Activated CD8-positive, alpha-beta memory T cell treated with anti-CD3 and anti-CD28 coated beads, Interleukin-2, amount 10 ng/mL, durations not matched to agents 7 days and 5 days (primary cell): ENCODE data around the gene PTPRZ1. TPM values are rescaled to one million over a fixed set of nuclear protein-coding genes. Genes with fewer than 3 reads are reported as not detected.

Source experiments
- ATAC-seq: fragments of 150-1000 bp; cut with Tn5 transposase; one replicate; pipeline ENCODE4 v1.10.0; 2021; ENCODE audit warnings: moderate library complexity
- CTCF ChIA-PET: fragments of 350-600 bp; sonication (Branson Sonifier 250); formaldehyde crosslinking; loops from one replicate; lab custom pipeline; 2021; ENCODE audit warnings: antibody characterized with exemption; lab: Charles Lee
- DNase-seq: peaks from one replicate; pipeline ENCODE4 v3.0.0-alpha.2; 2020
- H3K27ac Mint-ChIP-seq: one replicate; pipeline ENCODE4 v1.8.0; 2021; ENCODE audit warnings: mild to moderate bottlenecking, mixed read lengths
- H3K27me3 Mint-ChIP-seq: one replicate; pipeline ENCODE4 v1.8.0; 2021; ENCODE audit warnings: mixed read lengths
- H3K36me3 Mint-ChIP-seq: one replicate; pipeline ENCODE4 v1.8.0; 2021; ENCODE audit warnings: mild to moderate bottlenecking, mixed read lengths
- H3K4me1 Mint-ChIP-seq: one replicate; pipeline ENCODE4 v1.8.0; 2021; ENCODE audit warnings: mixed read lengths
- H3K4me3 Mint-ChIP-seq: one replicate; pipeline ENCODE4 v1.8.0; 2021; ENCODE audit warnings: mild to moderate bottlenecking, moderate library complexity, mixed read lengths
- H3K9me3 Mint-ChIP-seq: one replicate; pipeline ENCODE4 v1.8.0; 2022; ENCODE audit warnings: low read depth, mixed read lengths
- total RNA-seq, 2 experiments: library from RNA; stranded (reverse); gene quantifications; one replicate each; pipeline ENCODE4 v1.2.3, GENCODE V29; 2021

The PTPRZ1 gene
- total RNA-seq, 2 experiments from 2014 or later, result not detected

DNA sequence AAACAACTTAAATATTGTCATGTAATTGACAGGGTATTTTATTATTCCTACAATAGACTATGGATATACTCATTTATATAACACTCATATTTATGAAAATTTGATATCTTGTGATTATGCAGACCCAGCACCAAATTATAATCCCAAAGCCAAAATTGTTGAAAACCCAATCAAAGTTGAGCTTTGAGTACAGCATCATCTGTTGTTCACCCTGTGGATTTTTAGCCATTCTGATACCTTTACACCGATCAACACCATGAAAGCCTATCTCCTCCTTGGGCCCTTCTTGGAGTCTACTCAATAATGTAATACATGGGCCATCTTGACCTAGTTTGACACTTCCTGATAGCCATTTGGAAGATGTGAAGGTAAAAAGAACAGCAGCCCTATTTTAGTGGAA is 221.6 kb downstream of the PTPRZ1 start:
- H3K4me1 Mint-ChIP-seq, result no peaks in the 10 kb centered on the region
- no peak overlapping the region for H3K27ac Mint-ChIP-seq
- DNase-seq, result no peak
- H3K4me3 Mint-ChIP-seq, result no peak overlapping the region
- no peaks in the 10 kb centered on the region for H3K27me3 Mint-ChIP-seq
- H3K36me3 Mint-ChIP-seq, result no peaks in the 10 kb centered on the region
- CTCF ChIA-PET, result no interaction called here
- H3K9me3 Mint-ChIP-seq, result no peaks in the 10 kb centered on the region
- no peak for ATAC-seq

- H3K4me1 Mint-ChIP-seq, result no peaks in the 10 kb centered on the region
- H3K4me3 Mint-ChIP-seq, result no peak overlapping the region
- no peak for ATAC-seq
These were observed 222.7 kb downstream of the PTPRZ1 start for GRCh38 chr7:122095642-122096041.

DNA sequence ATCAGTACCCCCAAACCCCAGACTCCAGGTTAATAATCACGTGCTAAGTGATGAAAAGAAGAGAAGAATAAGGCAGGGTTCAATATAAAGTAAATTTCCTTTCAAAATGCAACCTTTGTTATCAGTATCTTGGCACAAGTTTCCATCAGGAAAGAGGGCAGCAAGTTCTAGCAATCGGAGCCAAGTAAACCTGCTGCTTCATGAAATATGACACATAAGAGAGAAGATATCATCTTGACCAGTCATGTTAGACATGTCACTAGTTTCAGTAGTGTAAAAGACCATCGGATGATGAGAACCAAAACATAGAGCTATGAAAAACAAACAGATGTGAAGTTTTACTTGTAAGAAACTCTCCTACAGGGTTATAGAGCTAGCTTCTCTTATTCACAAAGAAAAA is 227.1 kb downstream of the PTPRZ1 start:
- CTCF ChIA-PET, result no interaction called here
- Mint-ChIP-seq H3K4me1 (no peaks in the 10 kb centered on the region), H3K4me3 (no peak overlapping the region), H3K27ac (no peak overlapping the region), H3K27me3 (no peaks in the 10 kb centered on the region), H3K36me3 (no peaks in the 10 kb centered on the region), H3K9me3 (peaks cover 5% of the 10 kb centered on the region)
- DNase-seq, result no peak
- no peak for ATAC-seq

More at GRCh38 chr7:122095642-122096041, 222.7 kb downstream of the PTPRZ1 start:
- DNase-seq, result no peak
- Mint-ChIP-seq H3K27ac (no peak overlapping the region), H3K9me3 (no peaks in the 10 kb centered on the region), H3K36me3 (no peaks in the 10 kb centered on the region), H3K27me3 (no peaks in the 10 kb centered on the region)
- CTCF ChIA-PET, result no interaction called here

DNA sequence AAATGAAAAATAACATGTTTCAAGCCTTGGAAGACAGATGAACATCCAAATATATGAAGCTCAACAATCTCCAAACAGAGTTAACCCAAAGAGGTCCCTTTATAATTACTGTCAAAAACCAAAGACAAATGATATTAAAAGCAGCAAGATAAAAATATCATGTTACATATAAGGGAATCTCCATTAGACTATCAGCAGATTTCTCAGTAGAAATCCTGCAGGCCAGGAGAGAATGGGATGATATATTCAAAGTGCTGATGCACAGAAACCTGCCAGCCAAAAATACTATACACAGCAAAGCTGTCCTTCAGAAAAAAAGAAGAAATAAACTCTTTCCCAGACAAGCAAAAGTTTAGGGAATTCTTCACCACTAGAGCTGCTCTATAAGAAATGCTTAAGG is 230.1 kb downstream of the PTPRZ1 start:
- no peak overlapping the region for H3K27ac Mint-ChIP-seq
- H3K36me3 Mint-ChIP-seq, result no peaks in the 10 kb centered on the region
- H3K27me3 Mint-ChIP-seq, result no peaks in the 10 kb centered on the region
- H3K4me3 Mint-ChIP-seq, result no peak overlapping the region
- ATAC-seq (no peak), DNase-seq (no peak)
- H3K9me3 Mint-ChIP-seq, result peaks cover 5% of the 10 kb centered on the region
- no peaks in the 10 kb centered on the region for H3K4me1 Mint-ChIP-seq
- CTCF ChIA-PET, result no interaction called here
